ENCODE results near the gene OTOL1. TPM values are rescaled to one million over a fixed set of nuclear protein-coding genes. Genes with fewer than 3 reads are reported as not detected.

OTOL1 gene
- total RNA-seq, 2 donors from 2014 or later = not detected

GRCh38 chr3:161500068-161500796, 3.6 kb downstream of the OTOL1 start:
- H3K9me3 ChIP-seq = no peaks in the 10 kb centered on the region
- no peak overlapping the region for H3K27ac ChIP-seq
- DNase-seq (ENCODE audit: low spot score) (no peak), ATAC-seq (ENCODE audit: insufficient number of reproducible peaks, low FRiP score, low read depth) (no peak)
- no peaks in the 10 kb centered on the region for H3K27me3 ChIP-seq (replicated peaks; ENCODE audit: insufficient read depth)
- no peaks in the 10 kb centered on the region for H3K4me1 ChIP-seq (ENCODE audit: control insufficient read depth in 1 of 2, low read depth in 2 of 2)
- TF ChIP-seq CTCF (IDR thresholded peaks at IDR 0.05) = no peak
- H3K36me3 ChIP-seq = no peaks in the 10 kb centered on the region
- no peak overlapping the region for H3K4me3 ChIP-seq

- TF ChIP-seq CTCF (IDR thresholded peaks at IDR 0.05) = no peak
- DNase-seq (ENCODE audit: low spot score) = no peak
Measured at GRCh38 chr3:161503271-161503670, 6.7 kb downstream of the OTOL1 start.

GRCh38 chr3:161508852-161509477, 12.4 kb downstream of the OTOL1 start:
- Histone ChIP-seq H3K9me3 (no peaks in the 10 kb centered on the region), H3K4me3 (no peak overlapping the region), H3K27me3 (replicated peaks; ENCODE audit: insufficient read depth) (no peaks in the 10 kb centered on the region), H3K4me1 (ENCODE audit: control insufficient read depth in 1 of 2, low read depth in 2 of 2) (no peaks in the 10 kb centered on the region), H3K36me3 (no peaks in the 10 kb centered on the region), H3K27ac (no peak overlapping the region)
- TF ChIP-seq CTCF (IDR thresholded peaks at IDR 0.05) = no peak
- no peak for DNase-seq (ENCODE audit: low spot score)
- ATAC-seq (ENCODE audit: insufficient number of reproducible peaks, low FRiP score, low read depth) = no peak

More at GRCh38 chr3:161503271-161503670, 6.7 kb downstream of the OTOL1 start:
- H3K27ac ChIP-seq = no peak overlapping the region
- no peaks in the 10 kb centered on the region for H3K9me3 ChIP-seq
- no peak for ATAC-seq (ENCODE audit: insufficient number of reproducible peaks, low FRiP score, low read depth)
- H3K36me3 ChIP-seq = no peaks in the 10 kb centered on the region
- no peaks in the 10 kb centered on the region for H3K4me1 ChIP-seq (ENCODE audit: control insufficient read depth in 1 of 2, low read depth in 2 of 2)
- no peak overlapping the region for H3K4me3 ChIP-seq
- no peaks in the 10 kb centered on the region for H3K27me3 ChIP-seq (replicated peaks; ENCODE audit: insufficient read depth)

- ATAC-seq (ENCODE audit: insufficient number of reproducible peaks, low FRiP score, low read depth) (no peak), DNase-seq (ENCODE audit: low spot score) (no peak)
- no peaks in the 10 kb centered on the region for H3K9me3 ChIP-seq
- H3K36me3 ChIP-seq = no peaks in the 10 kb centered on the region
- TF ChIP-seq CTCF (IDR thresholded peaks at IDR 0.05) = no peak
- H3K4me1 ChIP-seq (ENCODE audit: control insufficient read depth in 1 of 2, low read depth in 2 of 2) = no peaks in the 10 kb centered on the region
- H3K27ac ChIP-seq = no peak overlapping the region
- no peak overlapping the region for H3K4me3 ChIP-seq
- H3K27me3 ChIP-seq (replicated peaks; ENCODE audit: insufficient read depth) = no peaks in the 10 kb centered on the region
Measured at GRCh38 chr3:161510510-161511260, 14.1 kb downstream of the OTOL1 start.

GRCh38 chr3:161523916-161524315, 27.3 kb downstream of the OTOL1 start:
- ATAC-seq (ENCODE audit: insufficient number of reproducible peaks, low FRiP score, low read depth) (no peak), DNase-seq (ENCODE audit: low spot score) (no peak)
- TF ChIP-seq CTCF (IDR thresholded peaks at IDR 0.05) = no peak
- no peaks in the 10 kb centered on the region for H3K4me1 ChIP-seq (ENCODE audit: control insufficient read depth in 1 of 2, low read depth in 2 of 2)
- no peak overlapping the region for H3K27ac ChIP-seq
- no peaks in the 10 kb centered on the region for H3K9me3 ChIP-seq
- no peaks in the 10 kb centered on the region for H3K36me3 ChIP-seq
- no peak overlapping the region for H3K4me3 ChIP-seq
- no peaks in the 10 kb centered on the region for H3K27me3 ChIP-seq (replicated peaks; ENCODE audit: insufficient read depth)
